GM12878 (cell line): ENCODE results near the gene COL27A1. TPM values are rescaled to one million over a fixed set of nuclear protein-coding genes. Genes with fewer than 3 reads are reported as not detected.

Experiments used
- ATAC-seq: fragments of 200-7000 bp; cut with Tn5 transposase; 3 replicates; pipeline ENCODE4 v1.9.1; 2020; ENCODE audit warnings: mild to moderate bottlenecking, moderate library complexity
- BruUV-seq: library from RNA; stranded (reverse); fragments of 400-500 nt; replicated peaks from 2 replicates; lab custom pipeline; 2021; lab: Mats Ljungman, UMichigan
- CTCF ChIA-PET: fragments of 300-600 bp; sonication (Branson Sonifier 250); formaldehyde crosslinking; extraction: SDS; loops from one replicate; lab custom pipeline; 2021; ENCODE audit warnings: inconsistent platforms; lab: Yijun Ruan, JAX
- POLR2A ChIA-PET: fragments of 350-600 bp; formaldehyde crosslinking; extraction: SDS; loops from one replicate; lab custom pipeline; 2021; ENCODE audit warnings: inconsistent platforms; lab: Charles Lee
- RAD21 ChIA-PET: fragments of 300-600 bp; sonication (Branson Sonifier 250); formaldehyde crosslinking; loops from one replicate; lab custom pipeline; 2023; ENCODE audit warnings: antibody characterized with exemption; ENCODE audit not compliant: unreplicated experiment; lab: Charles Lee
- SMC1A ChIA-PET: fragments of 300-600 bp; sonication (Branson Sonifier 250); formaldehyde crosslinking; loops from one replicate; lab custom pipeline; 2023; ENCODE audit not compliant: unreplicated experiment, uncharacterized antibody; lab: Charles Lee
- DNase-seq: peaks from one replicate; pipeline ENCODE4 v3.0.0-alpha.2; 2011; ENCODE audit warnings: low read depth, low spot score
- FAIRE-seq: peaks from 3 replicates; lab custom pipeline; 2011; peaks lifted over from hg19 to GRCh38; lab: Jason Lieb, UNC
- H2AFZ ChIP-seq: 2 replicates; pipeline ENCODE4 v1.6.0; 2011; ENCODE audit warnings: low read depth, low read length, control low read depth; ENCODE audit not compliant: control insufficient read depth
- H3K27ac ChIP-seq: 2 replicates; pipeline ENCODE4 v1.5.1; 2011; ENCODE audit warnings: control low read depth; ENCODE audit not compliant: control insufficient read depth, insufficient read depth
- H3K27me3 ChIP-seq, 2 experiments: replicated peaks in 1 of 2; 2 replicates each; pipeline versions ENCODE4 v1.6.0 to v1.6.1; 2011; ENCODE audit warnings: low read length in 1 of 2; ENCODE audit not compliant: control insufficient read depth in 2 of 2, insufficient read depth in 2 of 2
- H3K36me3 ChIP-seq, 2 experiments: 2 replicates each; pipeline ENCODE4 v1.5.1; 2011; ENCODE audit warnings: low read length in 1 of 2; ENCODE audit not compliant: control insufficient read depth in 2 of 2, insufficient read depth in 2 of 2
- H3K4me1 ChIP-seq: 2 replicates; pipeline ENCODE4 v1.6.1; 2011; ENCODE audit warnings: mild to moderate bottlenecking, low read length, moderate library complexity, mixed read lengths; ENCODE audit not compliant: control insufficient read depth, insufficient read depth
- H3K4me2 ChIP-seq: 2 replicates; pipeline ENCODE4 v1.6.0; 2011; ENCODE audit warnings: control low read depth; ENCODE audit not compliant: control insufficient read depth, insufficient read depth
- H3K4me3 ChIP-seq: fragments of 200-600 bp; sonication (generic); 2 replicates; pipeline ENCODE4 v1.5.1; 2016
- H3K79me2 ChIP-seq: 2 replicates; pipeline ENCODE4 v1.6.0; 2011; ENCODE audit warnings: low read length; ENCODE audit not compliant: control insufficient read depth, insufficient read depth
- H3K9ac ChIP-seq: 2 replicates; pipeline ENCODE4 v1.8.0; 2011; ENCODE audit warnings: low read length, control low read depth, mixed read lengths; ENCODE audit not compliant: control insufficient read depth, insufficient read depth
- H3K9me3 ChIP-seq: replicated peaks from 3 replicates; pipeline ENCODE4 v1.5.1; 2011; ENCODE audit warnings: mild to moderate bottlenecking, low read length; ENCODE audit not compliant: control insufficient read depth, insufficient read depth
- H4K20me1 ChIP-seq: 2 replicates; pipeline ENCODE4 v1.6.0; 2011; ENCODE audit not compliant: control insufficient read depth, insufficient read depth
- BMI1 ChIP-seq: fragments of 450-650 bp; IDR thresholded peaks from 2 replicates; pipeline ENCODE4 v1.6.1; 2016; ENCODE audit warnings: mild to moderate bottlenecking, moderate library complexity, borderline replicate concordance
- IRF3 ChIP-seq: fragments of 450-650 bp; IDR thresholded peaks from 2 replicates; pipeline ENCODE4 v1.6.1; 2014; ENCODE audit warnings: mild to moderate bottlenecking
- KLF5 ChIP-seq: fragments of 450-650 bp; IDR thresholded peaks from 2 replicates; pipeline ENCODE4 v1.6.1; 2014; ENCODE audit warnings: mild to moderate bottlenecking; ENCODE audit not compliant: partially characterized antibody
- MAX ChIP-seq: IDR thresholded peaks from 2 replicates; pipeline ENCODE4 v1.6.1; 2012; ENCODE audit warnings: low read depth, low read length, improper control_type of control experiment
- NFIC ChIP-seq: IDR thresholded peaks from 2 replicates; pipeline ENCODE4 v1.6.1; 2012; ENCODE audit warnings: low read depth, mild to moderate bottlenecking, inconsistent platforms, low read length, moderate library complexity
- SMAD1 ChIP-seq: fragments of 450-650 bp; IDR thresholded peaks from 2 replicates; pipeline ENCODE4 v1.6.1; 2018; ENCODE audit warnings: mild to moderate bottlenecking, low read depth; ENCODE audit not compliant: partially characterized antibody
- WGBS: methylation state at CpG from one replicate; pipeline ENCODE4 v1.1.6; 2016; ENCODE audit warnings: low lambda C conversion rate; ENCODE audit not compliant: insufficient replicate concordance, insufficient coverage; ENCODE audit errors: missing lambda C conversion rate; 5-methylcytosine and 5-hydroxymethylcytosine counted together
- in situ Hi-C: fragments of 300-500 bp; cut with MboI; formaldehyde crosslinking; loops from 9 replicates; pipeline ENCODE4 v1.14.3; 2018; ENCODE audit warnings: mixed read lengths
- intact Hi-C: fragments of 100-400 bp; cut with micrococcal nuclease; formaldehyde crosslinking; loops from one replicate; pipeline ENCODE4 v1.14.2; 2022; ENCODE audit not compliant: unreplicated experiment
- polyA plus RNA-seq, 11 experiments: library from polyadenylated mRNA; depleted of rRNA in 4 of 11; unstranded in 6 of 11; stranded (reverse) in 5 of 11; fragments of >200 nt; fragmentation: Nextera tagmentation in 4 of 11; fragmentation: Illumina TruSeq in 1 of 11; extraction: Ambion mirVana in 4 of 11; extraction: Trizol in 1 of 11; gene quantifications; 1 replicate in 1 of 11; 2 replicates in 10 of 11; pipeline versions ENCODE4 v1.2.1 to v1.2.3, GENCODE V29; 2011 to 2016; ENCODE audit warnings: inconsistent platforms in 2 of 11, missing spikeins in 2 of 11, low read depth in 1 of 11
- total RNA-seq, 4 experiments: library from RNA; depleted of rRNA in 3 of 4; stranded (reverse); fragments of >200 nt in 3 of 4; fragmentation: Illumina TruSeq in 1 of 4; extraction: Trizol in 1 of 4; gene quantifications; 2 replicates each; pipeline versions ENCODE4 v1.2.1 to v1.2.3, GENCODE V29; 2013 to 2021

The COL27A1 gene
- total and polyA plus RNA-seq, 10 of the 15 experiments (the other 5 are each of a cell fraction or from before 2014, with no cell fraction given): 0.10 TPM; not detected in 9

- peaks cover 0 to 3% of the 10 kb centered on the region in 2 experiments; a peak in 2 of 4 replicates for H3K27me3 ChIP-seq
- no peak overlapping the region for H3K9ac ChIP-seq
- no peaks in the 10 kb centered on the region for H3K4me1 ChIP-seq
- ATAC-seq (no peak), DNase-seq (no peak), FAIRE-seq (no peak)
- H3K4me2 ChIP-seq: no peak overlapping the region
- no peaks in the 10 kb centered on the region for H3K9me3 ChIP-seq
- TF ChIP-seq NFIC: no peak
- TF ChIP-seq SMAD1: no peak
- no peak for TF ChIP-seq MAX
- TF ChIP-seq BMI1: no peak
- TF ChIP-seq KLF5: no peak
- TF ChIP-seq IRF3: no peak
- no peaks in the 10 kb centered on the region for H3K79me2 ChIP-seq
- in situ Hi-C loops: no loop called here
- intact Hi-C loops: no loop called here
- CTCF ChIA-PET: interaction anchor here (1.2 kb wide), 1 partner anchor 13 kb away, joined by 3 read pairs; no protein-coding TSS in a partner anchor
- RAD21 ChIA-PET: no interaction called here
- no peaks in the 10 kb centered on the region for H3K36me3 ChIP-seq
- POLR2A ChIA-PET: no interaction called here
- SMC1A ChIA-PET: no interaction called here
- no TSS peak for BruUV-seq
- WGBS: 8% methylated on average over 9 of the region's 9 CpGs
- H2AFZ ChIP-seq: no peak overlapping the region
- H4K20me1 ChIP-seq: no peaks in the 10 kb centered on the region
- no peak overlapping the region for H3K27ac ChIP-seq
- H3K4me3 ChIP-seq: no peak overlapping the region
Observed at GRCh38 chr9:114122136-114123027, 33.0 kb upstream of the COL27A1 start.
